Measurements from ENCODE around the gene SCN5A. TPM values are rescaled to one million over a fixed set of nuclear protein-coding genes. Genes with fewer than 3 reads are reported as not detected.

Gene SCN5A
- total and polyA plus RNA-seq, 2 experiments from 2014 or later, result not detected

DNA sequence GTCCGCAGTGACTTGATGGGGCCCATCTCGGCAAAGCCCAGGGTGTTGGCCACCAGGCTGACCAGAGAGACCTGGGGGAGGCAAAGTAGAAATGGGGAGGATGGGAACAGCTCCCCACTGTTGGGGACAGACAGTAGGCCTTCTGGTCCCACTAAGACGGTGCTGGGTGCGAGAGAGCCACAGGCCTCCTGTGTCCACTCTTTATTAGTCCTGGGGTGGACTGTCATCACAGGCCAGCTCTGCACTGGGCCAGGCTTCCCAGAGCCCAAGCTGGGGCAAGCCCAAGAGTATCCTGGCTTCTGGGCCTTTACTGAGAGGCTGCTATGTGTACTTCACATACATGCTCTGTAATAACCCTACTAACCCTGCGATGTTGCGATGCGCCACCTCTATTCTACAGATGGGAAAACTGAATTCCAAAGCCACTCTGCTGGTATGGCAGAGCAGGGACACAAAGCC is 87.0 kb downstream of the SCN5A start:
- H3K79me2 ChIP-seq (ENCODE audit: insufficient read depth), result no peaks in the 10 kb centered on the region
- H3K27ac ChIP-seq, result no peak overlapping the region
- no peak overlapping the region for H3K4me2 ChIP-seq (ENCODE audit: unreplicated experiment)
- no peaks in the 10 kb centered on the region for H3F3A ChIP-seq (ENCODE audit: insufficient read depth)
- no peak overlapping the region for H3K4me3 ChIP-seq
- no peaks in the 10 kb centered on the region for H3K9me2 ChIP-seq (ENCODE audit: insufficient read depth)
- H3K27me3 ChIP-seq (replicated peaks; ENCODE audit: insufficient read depth), result peaks cover 4% of the 10 kb centered on the region; the same call in 1 of the 2 replicates
- H3K9me3 ChIP-seq (ENCODE audit: low read depth), result no peaks in the 10 kb centered on the region
- no peak overlapping the region for H2AFZ ChIP-seq
- H4K20me1 ChIP-seq (ENCODE audit: insufficient read depth), result no peaks in the 10 kb centered on the region
- no peak overlapping the region for H3K9ac ChIP-seq
- no peak for TF ChIP-seq EZH2phosphoT487 (IDR thresholded peaks at IDR 0.05; ENCODE audit: insufficient read depth, low read depth)
- TF ChIP-seq EZH2 (IDR thresholded peaks at IDR 0.05; ENCODE audit: insufficient read depth, poor library complexity, severe bottlenecking), result no peak
- WGBS, 2 experiments (ENCODE audit: low coverage in 1 of 2, low lambda C conversion rate in 2 of 2, missing lambda C conversion rate in 2 of 2), result 72 to 77% methylated on average over 7 of the region's 7 CpGs
- H3K36me3 ChIP-seq (ENCODE audit: low read depth), result no peaks in the 10 kb centered on the region
- DNase-seq, result no peak
- in situ Hi-C loops (cut with MboI), result no loop called here
- H3K4me1 ChIP-seq (ENCODE audit: insufficient read depth), result no peaks in the 10 kb centered on the region

DNA sequence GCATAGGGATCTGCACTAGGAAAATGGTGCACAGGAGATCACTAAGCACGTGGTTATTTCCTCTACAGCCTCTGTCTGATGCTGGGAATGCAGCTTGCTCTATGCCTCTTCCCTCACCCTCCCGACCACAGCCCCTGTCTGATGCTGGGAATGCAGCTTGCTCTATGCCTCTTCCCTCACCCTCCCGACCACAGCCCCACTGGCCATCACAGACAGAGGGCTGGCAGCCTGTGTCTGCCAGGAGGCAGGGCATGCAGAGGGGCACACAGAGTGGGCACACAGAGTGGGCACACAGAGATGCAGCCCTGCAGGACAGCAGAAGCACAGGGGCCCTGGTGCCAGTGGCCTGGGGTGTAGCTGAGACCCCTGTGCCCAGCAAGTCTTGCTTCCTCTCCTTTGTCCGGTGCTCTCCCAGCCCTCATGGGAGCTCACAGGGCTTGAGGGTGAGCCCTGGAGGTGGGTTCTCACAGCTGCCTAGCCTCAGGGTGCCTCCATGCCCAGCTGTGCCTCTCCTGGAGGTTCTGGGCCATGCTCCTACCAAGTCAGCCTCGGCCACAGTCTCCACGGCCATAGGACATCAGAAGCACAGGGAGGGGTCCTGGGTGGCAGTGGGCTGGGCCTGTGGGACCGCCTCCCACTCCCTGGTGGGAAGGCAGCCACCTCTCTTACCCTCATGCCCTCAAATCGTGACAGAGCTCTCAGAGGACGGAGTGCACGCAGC is 87.6 kb downstream of the SCN5A start:
- Histone ChIP-seq H3K4me2 (ENCODE audit: unreplicated experiment) (no peak overlapping the region), H3K9ac (no peak overlapping the region), H4K20me1 (ENCODE audit: insufficient read depth) (no peaks in the 10 kb centered on the region), H3F3A (ENCODE audit: insufficient read depth) (no peaks in the 10 kb centered on the region), H3K27me3 (replicated peaks; ENCODE audit: insufficient read depth) (peaks cover 4% of the 10 kb centered on the region; the same call in 1 of the 2 replicates), H2AFZ (no peak overlapping the region), H3K27ac (no peak overlapping the region), H3K36me3 (ENCODE audit: low read depth) (no peaks in the 10 kb centered on the region), H3K4me3 (no peak overlapping the region), H3K9me2 (ENCODE audit: insufficient read depth) (no peaks in the 10 kb centered on the region), H3K9me3 (ENCODE audit: low read depth) (no peaks in the 10 kb centered on the region), H3K4me1 (ENCODE audit: insufficient read depth) (no peaks in the 10 kb centered on the region), H3K79me2 (ENCODE audit: insufficient read depth) (no peaks in the 10 kb centered on the region)
- no peak for DNase-seq
- in situ Hi-C loops (cut with MboI), result no loop called here
- no peak for TF ChIP-seq EZH2 (IDR thresholded peaks at IDR 0.05; ENCODE audit: insufficient read depth, poor library complexity, severe bottlenecking)
- no peak for TF ChIP-seq EZH2phosphoT487 (IDR thresholded peaks at IDR 0.05; ENCODE audit: insufficient read depth, low read depth)
- 33% methylated on average over 9 to 10 of the region's 10 CpGs for WGBS, 2 experiments (ENCODE audit: low coverage in 1 of 2, low lambda C conversion rate in 2 of 2, missing lambda C conversion rate in 2 of 2)

DNA sequence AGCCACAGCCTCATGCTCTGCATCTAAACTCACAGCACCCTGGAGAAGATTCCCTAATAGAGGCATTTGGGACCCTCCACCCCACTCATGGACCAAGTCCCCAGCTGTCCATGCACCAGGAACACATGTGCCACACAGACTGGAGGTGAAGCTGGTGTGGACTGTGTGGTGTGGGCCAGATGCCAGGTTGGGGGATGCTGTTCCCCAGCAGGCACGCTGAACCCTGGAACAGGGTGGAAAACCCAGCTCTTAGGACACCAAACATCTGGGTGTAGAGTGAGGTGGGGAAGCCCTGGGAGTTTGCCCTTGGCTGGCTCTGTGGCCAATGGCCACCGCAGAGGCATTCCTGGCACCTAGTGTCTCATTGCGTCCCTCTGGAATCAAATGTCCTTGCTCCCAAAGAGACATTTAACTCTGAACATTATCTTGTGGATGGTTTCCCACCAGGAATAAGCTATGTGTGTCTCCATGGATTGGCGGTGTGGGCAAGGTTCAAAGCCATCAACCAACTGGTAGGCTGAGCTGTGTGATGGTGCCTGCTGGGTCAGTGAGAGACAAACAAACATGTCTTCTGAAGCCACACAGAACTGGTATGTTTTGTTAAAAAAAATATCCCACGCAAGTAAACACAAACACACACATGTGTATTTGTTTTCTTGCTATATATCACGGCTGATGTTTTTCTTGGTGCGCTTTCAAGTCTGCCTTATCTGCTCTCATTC is 88.3 kb downstream of the SCN5A start:
- H3K27me3 ChIP-seq (replicated peaks; ENCODE audit: insufficient read depth), result peaks cover 5% of the 10 kb centered on the region; the same call in 1 of the 2 replicates
- DNase-seq, result no peak

DNA sequence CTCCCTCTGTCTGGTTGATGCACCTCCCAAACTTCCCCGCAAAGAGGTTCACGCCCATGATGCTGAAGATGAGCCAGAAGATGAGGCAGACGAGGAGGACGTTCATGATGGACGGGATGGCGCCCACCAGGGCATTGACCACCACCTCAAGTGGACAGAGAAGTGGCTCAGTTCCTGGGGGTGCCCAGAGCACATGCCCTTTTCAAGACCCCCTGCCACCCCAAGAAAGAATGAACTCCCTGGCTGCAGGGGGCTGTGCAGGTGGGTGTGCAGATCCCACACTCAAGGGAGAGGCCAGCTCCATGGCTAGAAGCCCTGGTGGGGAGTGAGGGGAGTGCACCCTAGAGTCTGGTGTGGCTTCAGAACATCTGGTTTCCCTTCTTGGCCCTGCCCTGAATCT is 89.2 kb downstream of the SCN5A start:
- Histone ChIP-seq H3K27ac (no peak overlapping the region), H3K4me3 (no peak overlapping the region), H3F3A (ENCODE audit: insufficient read depth) (no peaks in the 10 kb centered on the region), H2AFZ (no peak overlapping the region), H3K27me3 (replicated peaks; ENCODE audit: insufficient read depth) (peaks cover 10% of the 10 kb centered on the region; the same call in 1 of the 2 replicates), H3K9ac (no peak overlapping the region), H3K79me2 (ENCODE audit: insufficient read depth) (no peaks in the 10 kb centered on the region), H3K4me2 (ENCODE audit: unreplicated experiment) (no peak overlapping the region), H3K9me3 (ENCODE audit: low read depth) (no peaks in the 10 kb centered on the region), H3K4me1 (ENCODE audit: insufficient read depth) (no peaks in the 10 kb centered on the region), H3K36me3 (ENCODE audit: low read depth) (no peaks in the 10 kb centered on the region), H4K20me1 (ENCODE audit: insufficient read depth) (no peaks in the 10 kb centered on the region), H3K9me2 (ENCODE audit: insufficient read depth) (no peaks in the 10 kb centered on the region)
- no peak for DNase-seq
- in situ Hi-C loops (cut with MboI), result no loop called here
- 55 to 61% methylated on average over 6 of the region's 6 CpGs for WGBS, 2 experiments (ENCODE audit: low coverage in 1 of 2, low lambda C conversion rate in 2 of 2, missing lambda C conversion rate in 2 of 2)
- no peak for TF ChIP-seq EZH2phosphoT487 (IDR thresholded peaks at IDR 0.05; ENCODE audit: insufficient read depth, low read depth)
- TF ChIP-seq EZH2 (IDR thresholded peaks at IDR 0.05; ENCODE audit: insufficient read depth, poor library complexity, severe bottlenecking), result no peak

More for the DNA sequence above, 88.3 kb downstream of the SCN5A start:
- no peaks in the 10 kb centered on the region for H3K4me1 ChIP-seq (ENCODE audit: insufficient read depth)
- TF ChIP-seq EZH2phosphoT487 (IDR thresholded peaks at IDR 0.05; ENCODE audit: insufficient read depth, low read depth) (no peak), EZH2 (IDR thresholded peaks at IDR 0.05; ENCODE audit: insufficient read depth, poor library complexity, severe bottlenecking) (no peak)
- no peaks in the 10 kb centered on the region for H3K9me3 ChIP-seq (ENCODE audit: low read depth)
- WGBS, 2 experiments (ENCODE audit: low coverage in 1 of 2, low lambda C conversion rate in 2 of 2, missing lambda C conversion rate in 2 of 2), result 50 to 52% methylated on average over 7 of the region's 7 CpGs
- no peaks in the 10 kb centered on the region for H3F3A ChIP-seq (ENCODE audit: insufficient read depth)
- no peak overlapping the region for H3K9ac ChIP-seq
- no peaks in the 10 kb centered on the region for H3K36me3 ChIP-seq (ENCODE audit: low read depth)
- in situ Hi-C loops (cut with MboI), result no loop called here
- H3K4me3 ChIP-seq, result no peak overlapping the region
- H3K27ac ChIP-seq, result no peak overlapping the region
- H4K20me1 ChIP-seq (ENCODE audit: insufficient read depth), result no peaks in the 10 kb centered on the region
- no peaks in the 10 kb centered on the region for H3K9me2 ChIP-seq (ENCODE audit: insufficient read depth)
- no peaks in the 10 kb centered on the region for H3K79me2 ChIP-seq (ENCODE audit: insufficient read depth)
- no peak overlapping the region for H3K4me2 ChIP-seq (ENCODE audit: unreplicated experiment)
- no peak overlapping the region for H2AFZ ChIP-seq

All from GM23248 (cell line).